Breast epithelium (tissue), 3 donors: ENCODE results near the gene AMN1.

Experiments used
- POLR2A ChIP-seq: fragments of 450-650 bp; IDR thresholded peaks from one replicate; pipeline ENCODE4 v1.6.1; 2016; ENCODE audit warnings: antibody characterized with exemption, mild to moderate bottlenecking, moderate library complexity
- TF ChIP-seq, protein P1 (sequence below), 3 donors: fragments of 450-650 bp; IDR thresholded peaks; one replicate each; pipeline ENCODE4 v1.5.1; 2016 to 2017; ENCODE audit warnings: antibody characterized with exemption in 3 of 3, mild to moderate bottlenecking in 3 of 3, moderate library complexity in 3 of 3

DNA sequence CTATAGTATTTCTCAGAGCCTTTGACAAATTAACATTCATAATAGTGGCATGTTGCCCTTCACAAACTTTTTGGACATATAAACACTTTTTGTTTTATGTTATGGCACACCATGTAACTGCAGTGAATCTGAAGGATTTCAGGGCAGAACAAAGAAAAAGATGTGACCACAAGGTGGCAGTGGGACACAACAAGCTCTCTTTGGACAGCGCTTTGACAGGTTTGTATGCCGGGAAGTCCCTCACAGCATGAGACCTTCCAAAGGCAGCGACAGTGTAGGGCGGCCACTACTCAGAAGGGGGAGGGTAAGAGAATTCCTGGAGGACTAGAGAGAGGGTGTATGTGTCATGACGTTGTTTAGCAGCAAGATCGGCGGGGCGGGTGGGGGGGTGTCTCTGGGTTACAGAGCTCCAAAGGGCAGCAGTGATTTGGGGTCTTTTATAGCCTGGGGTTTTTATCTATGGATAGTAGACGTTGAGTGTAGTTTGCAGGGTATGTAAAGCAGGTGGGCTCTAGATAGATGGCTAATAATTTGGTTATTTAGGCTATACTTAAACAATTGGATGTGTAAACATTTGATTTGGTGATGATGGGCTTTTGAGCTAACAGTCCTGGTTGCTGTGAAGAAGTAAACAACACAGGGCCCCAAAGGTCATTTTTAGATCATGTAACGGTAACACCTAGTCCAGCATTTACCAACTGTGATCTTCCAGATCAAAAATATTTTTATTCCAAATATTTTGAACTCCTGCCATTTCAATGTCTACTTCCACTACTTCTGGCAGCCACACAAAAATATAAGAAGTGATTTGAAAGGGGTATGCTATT lies 46.5 kb downstream of the AMN1 start:
- TF ChIP-seq, protein P1, sequence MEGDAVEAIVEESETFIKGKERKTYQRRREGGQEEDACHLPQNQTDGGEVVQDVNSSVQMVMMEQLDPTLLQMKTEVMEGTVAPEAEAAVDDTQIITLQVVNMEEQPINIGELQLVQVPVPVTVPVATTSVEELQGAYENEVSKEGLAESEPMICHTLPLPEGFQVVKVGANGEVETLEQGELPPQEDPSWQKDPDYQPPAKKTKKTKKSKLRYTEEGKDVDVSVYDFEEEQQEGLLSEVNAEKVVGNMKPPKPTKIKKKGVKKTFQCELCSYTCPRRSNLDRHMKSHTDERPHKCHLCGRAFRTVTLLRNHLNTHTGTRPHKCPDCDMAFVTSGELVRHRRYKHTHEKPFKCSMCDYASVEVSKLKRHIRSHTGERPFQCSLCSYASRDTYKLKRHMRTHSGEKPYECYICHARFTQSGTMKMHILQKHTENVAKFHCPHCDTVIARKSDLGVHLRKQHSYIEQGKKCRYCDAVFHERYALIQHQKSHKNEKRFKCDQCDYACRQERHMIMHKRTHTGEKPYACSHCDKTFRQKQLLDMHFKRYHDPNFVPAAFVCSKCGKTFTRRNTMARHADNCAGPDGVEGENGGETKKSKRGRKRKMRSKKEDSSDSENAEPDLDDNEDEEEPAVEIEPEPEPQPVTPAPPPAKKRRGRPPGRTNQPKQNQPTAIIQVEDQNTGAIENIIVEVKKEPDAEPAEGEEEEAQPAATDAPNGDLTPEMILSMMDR (IDR thresholded peaks at IDR 0.05): peak in 2 of 3 donors; percentile 49 to 50
- TF ChIP-seq POLR2A: no peak
